Central memory CD8-positive, alpha-beta T cell (primary cell): ENCODE results near the gene SORL1.
A peak's percentile ranks its signal among the peaks of the same experiment; 100 is the strongest.

Experiments used
- ATAC-seq: fragments of 150-1000 bp; cut with Tn5 transposase; replicated peaks from 2 replicates; pipeline ENCODE4 v1.10.0; 2022; ENCODE audit warnings: mild to moderate bottlenecking, moderate FRiP score, moderate number of reproducible peaks; ENCODE audit not compliant: poor library complexity, severe bottlenecking; ENCODE audit errors: extremely low read depth
- DNase-seq, 2 donors: peaks; one replicate each; pipeline ENCODE4 v3.0.0; 2021; ENCODE audit warnings: low spot score in 2 of 2
- H3K27ac Mint-ChIP-seq: one replicate; pipeline ENCODE4 v1.8.0; 2022; ENCODE audit warnings: low read depth, mild to moderate bottlenecking, moderate library complexity, mixed read lengths
- H3K27me3 Mint-ChIP-seq: one replicate; pipeline ENCODE4 v1.8.0; 2022; ENCODE audit warnings: mixed read lengths
- H3K36me3 Mint-ChIP-seq: one replicate; pipeline ENCODE4 v1.8.0; 2022; ENCODE audit warnings: mild to moderate bottlenecking, moderate library complexity, mixed read lengths; ENCODE audit not compliant: insufficient read depth
- H3K4me1 Mint-ChIP-seq: one replicate; pipeline ENCODE4 v1.8.0; 2022; ENCODE audit warnings: mixed read lengths
- H3K4me3 Mint-ChIP-seq: one replicate; pipeline ENCODE4 v1.8.0; 2022; ENCODE audit warnings: mild to moderate bottlenecking, moderate library complexity, mixed read lengths
- H3K9me3 Mint-ChIP-seq: one replicate; pipeline ENCODE4 v1.8.0; 2022; ENCODE audit warnings: mixed read lengths

SORL1 gene

DNA sequence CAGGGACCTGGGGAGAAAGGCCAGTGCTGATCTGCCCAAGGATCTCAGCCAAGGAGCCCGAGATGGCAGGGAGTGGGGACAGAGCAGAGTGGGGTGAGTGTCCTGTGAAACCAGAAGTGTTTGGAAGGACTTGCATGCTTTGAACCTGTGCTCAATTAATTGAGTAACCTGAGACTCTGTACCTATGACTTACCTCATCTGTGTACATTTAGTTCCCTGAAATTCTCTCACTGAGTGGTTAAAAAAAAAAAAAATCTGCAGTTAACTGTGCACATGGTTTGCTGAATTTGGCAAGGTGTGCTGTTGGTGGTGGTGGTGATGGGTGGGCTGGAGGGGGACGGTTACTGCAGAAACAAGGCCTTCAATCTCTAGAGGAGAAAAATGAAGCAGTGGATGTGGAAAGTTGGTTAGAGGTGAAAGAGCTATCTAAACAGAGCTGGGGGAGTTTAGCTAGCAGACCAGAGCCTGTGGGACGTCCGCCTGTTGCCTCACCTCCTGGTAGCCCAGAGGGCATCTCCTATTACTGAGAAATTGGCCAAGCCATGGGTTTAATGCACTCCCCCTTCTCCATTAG, 8.9 kb downstream of the SORL1 start:
- no peak for ATAC-seq
- no peak for DNase-seq
- H3K4me1 Mint-ChIP-seq = peaks cover 98% of the 10 kb centered on the region
- H3K27ac Mint-ChIP-seq = peak overlapping the region; percentile 92
- peaks cover 21% of the 10 kb centered on the region for H3K36me3 Mint-ChIP-seq
- H3K9me3 Mint-ChIP-seq = no peaks in the 10 kb centered on the region
- no peaks in the 10 kb centered on the region for H3K27me3 Mint-ChIP-seq
- H3K4me3 Mint-ChIP-seq = no peak overlapping the region

DNA sequence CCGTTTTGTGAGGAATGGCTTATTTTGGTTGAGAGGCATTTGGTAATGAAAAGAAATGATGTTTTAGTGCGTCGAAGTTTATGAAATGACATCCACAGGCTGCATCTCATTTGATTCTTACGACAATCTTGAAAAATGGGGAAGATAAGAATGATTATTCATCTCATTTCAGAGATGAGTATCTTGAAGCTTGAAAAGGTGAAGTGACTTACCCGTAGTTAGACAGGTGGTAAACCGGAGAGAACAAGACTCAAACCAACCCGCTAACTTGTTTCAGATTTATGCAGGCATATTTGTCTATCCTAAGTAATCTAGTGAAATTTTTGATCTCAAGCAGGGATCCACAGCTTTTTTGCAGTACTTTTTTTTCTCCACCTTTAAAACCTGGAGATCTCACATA, 9.7 kb downstream of the SORL1 start:
- peaks cover 21% of the 10 kb centered on the region for H3K36me3 Mint-ChIP-seq
- H3K4me1 Mint-ChIP-seq = peaks cover 97% of the 10 kb centered on the region
- no peak for DNase-seq
- ATAC-seq = no peak
- H3K4me3 Mint-ChIP-seq = no peak overlapping the region
- no peaks in the 10 kb centered on the region for H3K9me3 Mint-ChIP-seq
- peak overlapping the region; percentile 92 for H3K27ac Mint-ChIP-seq
- no peaks in the 10 kb centered on the region for H3K27me3 Mint-ChIP-seq

DNA sequence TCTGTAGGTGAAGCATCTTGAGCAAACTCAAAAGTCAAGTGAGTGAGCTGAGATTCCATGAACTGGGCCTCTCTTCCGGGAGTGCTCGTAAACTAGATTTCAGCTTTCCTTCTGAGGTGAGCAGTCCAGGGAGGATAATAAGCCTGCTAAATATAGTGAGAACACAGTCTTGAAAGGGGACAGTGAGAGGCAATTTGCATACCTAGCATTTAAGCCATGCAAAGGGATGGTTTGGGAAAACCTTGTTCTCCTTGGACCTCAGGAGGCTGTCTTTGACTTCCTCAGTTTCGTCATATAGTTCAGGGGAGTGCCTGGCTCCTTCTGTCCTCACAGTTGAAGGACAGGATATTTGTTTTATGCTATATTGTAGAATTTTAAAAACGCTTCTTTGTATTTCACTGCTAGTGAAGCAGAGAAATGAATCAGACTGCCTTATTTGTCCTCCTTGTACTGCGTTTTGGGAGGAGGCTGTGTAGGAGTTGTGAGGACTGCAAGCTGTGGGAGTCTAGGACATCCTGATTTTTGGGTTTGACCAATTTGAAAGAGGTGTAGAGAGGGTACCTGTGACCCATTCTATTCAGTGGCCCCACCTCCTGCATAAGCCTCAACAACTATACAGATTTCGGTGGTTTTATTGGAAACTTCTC, 11.7 kb downstream of the SORL1 start:
- DNase-seq (no peak), ATAC-seq (no peak)
- Mint-ChIP-seq H3K27me3 (no peaks in the 10 kb centered on the region), H3K27ac (peak overlapping the region; percentile 92), H3K4me3 (peak overlapping the region; percentile 73), H3K9me3 (no peaks in the 10 kb centered on the region), H3K36me3 (peaks cover 15% of the 10 kb centered on the region), H3K4me1 (peaks cover 92% of the 10 kb centered on the region)

DNA sequence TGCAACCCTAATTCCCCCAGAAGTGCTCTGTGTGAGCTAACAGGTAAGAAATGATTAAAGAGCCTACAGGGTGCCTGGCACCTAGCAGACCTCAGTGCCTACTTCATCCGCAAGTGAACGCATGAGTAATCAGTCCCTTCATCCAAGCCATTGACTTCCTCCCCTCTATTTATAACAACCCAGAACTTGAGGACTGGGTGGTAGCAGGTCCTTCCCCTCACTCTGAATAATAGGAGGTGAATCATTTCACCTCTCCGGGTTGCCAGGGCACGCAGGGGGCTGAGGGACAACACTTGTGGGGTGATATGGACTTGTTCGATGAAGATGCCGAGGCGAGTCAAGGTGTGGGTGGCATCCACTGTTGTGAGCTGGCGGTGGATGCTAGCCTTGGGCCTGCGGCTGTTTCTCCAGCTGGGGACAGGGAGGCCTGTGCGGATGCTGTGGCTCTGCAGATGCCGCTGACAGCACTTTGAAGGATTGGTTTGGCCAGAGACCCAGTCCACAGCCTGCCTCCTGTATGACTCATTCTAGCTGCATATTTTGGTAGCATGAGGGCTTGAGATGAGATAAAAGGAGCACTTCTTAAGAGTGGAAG, 12.3 kb downstream of the SORL1 start:
- peak overlapping the region; percentile 73 for H3K4me3 Mint-ChIP-seq
- peak; percentile 54 to 67 for DNase-seq

DNA sequence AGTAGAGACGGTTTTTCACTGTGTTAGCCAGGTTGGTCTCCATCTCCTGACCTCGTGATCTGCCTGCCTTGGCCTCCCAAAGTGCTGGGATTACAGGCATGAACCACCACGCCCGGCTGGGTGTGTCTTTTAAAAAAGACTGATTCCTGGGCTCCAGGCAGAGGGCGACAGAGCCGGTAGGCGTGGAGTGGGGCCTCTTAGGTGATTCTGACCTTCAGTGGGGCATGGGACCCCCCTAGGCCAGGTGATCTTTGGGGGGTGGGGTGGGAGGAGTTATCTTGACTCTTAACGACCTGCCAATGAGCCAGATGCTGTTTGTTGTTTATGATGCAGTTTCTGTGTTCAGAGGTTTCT, 13.6 kb downstream of the SORL1 start:
- DNase-seq (no peak), ATAC-seq (no peak)
- no peaks in the 10 kb centered on the region for H3K27me3 Mint-ChIP-seq
- peak overlapping the region; percentile 92 for H3K27ac Mint-ChIP-seq
- no peaks in the 10 kb centered on the region for H3K9me3 Mint-ChIP-seq
- peaks cover 24% of the 10 kb centered on the region for H3K36me3 Mint-ChIP-seq
- H3K4me3 Mint-ChIP-seq = peak overlapping the region; percentile 73
- peaks cover 86% of the 10 kb centered on the region for H3K4me1 Mint-ChIP-seq

More for the DNA sequence above, 12.3 kb downstream of the SORL1 start:
- no peaks in the 10 kb centered on the region for H3K9me3 Mint-ChIP-seq
- H3K4me1 Mint-ChIP-seq = peaks cover 92% of the 10 kb centered on the region
- H3K36me3 Mint-ChIP-seq = peaks cover 16% of the 10 kb centered on the region
- no peaks in the 10 kb centered on the region for H3K27me3 Mint-ChIP-seq
- peak overlapping the region; percentile 92 for H3K27ac Mint-ChIP-seq
- ATAC-seq = peak; percentile 65

DNA sequence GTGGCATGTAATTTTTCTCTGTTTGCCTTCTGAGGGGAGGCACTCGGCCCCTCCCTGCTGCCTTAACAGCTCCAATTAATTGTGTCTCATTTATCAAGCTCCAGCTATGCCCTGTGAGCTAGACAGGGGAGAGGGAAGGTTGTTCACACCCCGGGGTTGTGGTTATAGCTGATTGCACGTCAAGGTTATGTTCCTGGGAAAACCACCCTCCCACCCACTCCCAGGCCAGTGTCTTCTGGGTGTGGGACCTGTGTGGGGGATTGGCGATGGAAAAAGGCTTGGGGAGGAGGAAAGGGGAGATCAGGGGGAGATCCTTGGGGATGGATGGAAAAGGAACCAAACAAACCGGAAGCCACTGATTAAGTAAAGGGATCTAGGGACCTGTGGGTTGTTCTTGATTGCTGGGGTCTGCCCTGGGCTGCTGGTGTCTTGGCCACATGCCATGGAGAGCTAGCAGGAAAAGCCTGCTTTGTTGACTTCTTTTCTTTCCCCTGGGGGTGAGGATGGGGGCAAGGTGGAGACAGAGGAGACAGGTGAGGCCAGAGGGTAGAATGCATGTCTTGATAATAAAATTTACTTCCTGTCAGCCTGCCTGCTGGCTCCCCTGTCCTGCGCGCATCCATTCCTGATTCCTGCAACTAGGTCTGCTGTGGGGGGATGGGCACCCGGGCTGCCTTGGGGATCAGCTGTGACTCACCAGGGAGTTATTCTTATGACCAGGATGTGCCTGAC, 14.1 kb downstream of the SORL1 start:
- Mint-ChIP-seq H3K27me3 (no peaks in the 10 kb centered on the region), H3K27ac (peak overlapping the region; percentile 92), H3K4me3 (peak overlapping the region; percentile 73), H3K9me3 (no peaks in the 10 kb centered on the region), H3K4me1 (peaks cover 86% of the 10 kb centered on the region), H3K36me3 (peaks cover 28% of the 10 kb centered on the region)
- DNase-seq = no peak
- no peak for ATAC-seq

DNA sequence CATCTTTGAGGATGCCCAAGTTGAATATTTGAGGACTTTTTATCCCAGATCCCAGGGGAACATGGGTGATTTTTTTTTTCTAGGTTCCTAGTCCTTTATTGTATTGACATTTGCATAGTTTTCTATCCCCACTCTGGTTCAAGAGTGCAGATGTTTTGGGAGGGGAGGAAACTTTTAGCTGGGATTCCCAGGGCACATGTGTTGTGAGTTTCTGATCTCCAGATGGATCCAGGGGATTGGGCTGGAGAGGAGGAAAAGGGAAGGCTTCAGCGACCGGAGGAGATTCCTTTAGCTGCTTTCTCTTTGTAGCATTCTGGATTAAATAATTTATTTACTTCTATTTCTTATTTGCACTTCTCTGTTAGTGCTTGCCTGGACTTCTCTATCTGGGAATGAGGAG, 15.4 kb downstream of the SORL1 start:
- Mint-ChIP-seq H3K36me3 (peaks cover 35% of the 10 kb centered on the region), H3K27ac (peak overlapping the region; percentile 92)
- no peak for ATAC-seq

DNA sequence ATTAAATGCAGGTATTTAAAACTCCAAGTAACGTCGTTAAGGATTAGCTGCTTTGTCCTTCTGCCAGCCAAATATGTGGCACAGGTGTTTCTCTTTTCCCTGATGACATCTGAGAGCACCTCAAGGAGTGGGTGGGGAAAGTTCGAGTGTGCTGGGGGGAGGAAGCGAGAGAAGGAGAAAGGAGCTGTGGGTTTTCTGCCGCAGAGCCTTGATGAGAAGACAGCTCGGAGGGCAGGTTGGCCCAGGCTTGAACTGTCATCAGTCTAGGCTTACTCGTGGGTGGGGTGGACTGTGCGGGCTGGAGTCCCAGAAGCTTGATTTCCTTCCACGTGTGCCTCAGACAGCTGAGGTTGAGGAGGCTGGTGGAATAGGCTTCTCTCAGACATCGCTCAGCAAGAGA, 15.9 kb downstream of the SORL1 start:
- H3K9me3 Mint-ChIP-seq = no peaks in the 10 kb centered on the region
- ATAC-seq = peak; percentile 58
- peak; percentile 39 to 61 for DNase-seq
- peak overlapping the region; percentile 73 for H3K4me3 Mint-ChIP-seq
- H3K36me3 Mint-ChIP-seq = peaks cover 37% of the 10 kb centered on the region
- H3K4me1 Mint-ChIP-seq = peaks cover 86% of the 10 kb centered on the region
- peak overlapping the region; percentile 92 for H3K27ac Mint-ChIP-seq
- H3K27me3 Mint-ChIP-seq = no peaks in the 10 kb centered on the region

More for the DNA sequence above, 15.4 kb downstream of the SORL1 start:
- no peaks in the 10 kb centered on the region for H3K9me3 Mint-ChIP-seq
- H3K27me3 Mint-ChIP-seq = no peaks in the 10 kb centered on the region
- H3K4me3 Mint-ChIP-seq = peak overlapping the region; percentile 73
- DNase-seq = no peak
- peaks cover 86% of the 10 kb centered on the region for H3K4me1 Mint-ChIP-seq

DNA sequence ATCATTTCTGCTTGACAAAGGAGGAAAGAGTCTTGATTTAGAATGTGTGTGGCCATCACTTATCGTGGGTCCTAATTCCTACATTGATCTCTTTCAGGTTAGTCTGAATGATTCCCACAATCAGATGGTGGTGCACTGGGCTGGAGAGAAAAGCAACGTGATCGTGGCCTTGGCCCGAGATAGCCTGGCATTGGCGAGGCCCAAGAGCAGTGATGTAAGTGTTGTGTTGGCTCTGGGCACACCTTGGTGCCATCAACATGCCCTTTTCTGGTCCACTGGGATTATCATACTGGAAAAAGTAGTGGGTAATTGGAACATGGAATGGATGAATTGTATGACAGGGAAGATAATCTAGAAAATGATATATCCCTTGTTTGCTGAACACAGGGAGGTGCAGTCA, 17.8 kb downstream of the SORL1 start:
- no peak for ATAC-seq
- DNase-seq = no peak
- peaks cover 83% of the 10 kb centered on the region for H3K4me1 Mint-ChIP-seq
- no peaks in the 10 kb centered on the region for H3K9me3 Mint-ChIP-seq
- H3K4me3 Mint-ChIP-seq = peak overlapping the region; percentile 14
- H3K27me3 Mint-ChIP-seq = no peaks in the 10 kb centered on the region
- H3K36me3 Mint-ChIP-seq = peaks cover 35% of the 10 kb centered on the region
- H3K27ac Mint-ChIP-seq = peak overlapping the region; percentile 92

DNA sequence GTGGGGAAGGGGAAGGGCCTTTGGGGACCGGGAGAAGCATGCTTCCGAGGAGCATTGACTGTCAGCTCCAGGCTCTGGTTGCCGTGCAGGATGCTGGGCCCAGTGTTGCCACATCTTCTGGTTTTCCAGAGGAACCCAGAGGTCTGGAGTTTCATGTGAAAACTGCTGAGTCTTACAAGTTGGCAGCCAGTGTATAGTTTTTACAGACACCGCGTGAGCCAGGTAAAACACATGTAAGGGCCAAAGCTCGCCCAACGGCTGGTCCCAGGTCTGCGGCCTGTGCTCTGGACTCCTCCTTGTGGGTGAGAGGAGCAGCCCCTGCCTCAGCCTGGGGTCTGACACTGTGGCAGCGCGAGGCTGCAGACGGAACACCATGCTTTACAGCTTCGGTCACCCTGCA, 19.1 kb downstream of the SORL1 start:
- Mint-ChIP-seq H3K27me3 (no peaks in the 10 kb centered on the region), H3K4me3 (peak overlapping the region; percentile 18), H3K27ac (peak overlapping the region; percentile 95), H3K9me3 (no peaks in the 10 kb centered on the region), H3K36me3 (peaks cover 38% of the 10 kb centered on the region), H3K4me1 (peaks cover 83% of the 10 kb centered on the region)
- no peak for DNase-seq
- ATAC-seq = no peak

DNA sequence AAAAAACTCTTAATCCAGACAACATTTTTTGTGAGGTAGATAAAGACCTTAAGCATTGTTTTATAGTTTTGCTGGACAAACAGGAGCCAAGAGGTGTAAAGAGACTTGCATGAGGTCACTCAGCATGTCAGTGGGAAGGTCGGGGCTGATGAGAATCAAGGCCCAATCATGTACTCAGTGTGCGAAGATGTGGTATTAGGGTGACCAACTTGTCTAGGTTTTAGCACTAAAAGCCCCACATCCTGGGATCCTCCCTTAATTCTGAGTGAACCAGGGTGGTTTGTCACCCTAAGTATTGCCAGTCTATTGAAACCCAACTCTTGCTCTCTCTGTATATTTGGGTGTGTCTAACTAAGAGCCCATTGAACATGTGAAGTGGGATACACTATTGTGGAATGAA, 20.2 kb downstream of the SORL1 start:
- Mint-ChIP-seq H3K27ac (peak overlapping the region; percentile 95), H3K4me3 (peak overlapping the region; percentile 71), H3K4me1 (peaks cover 85% of the 10 kb centered on the region), H3K9me3 (no peaks in the 10 kb centered on the region), H3K36me3 (peaks cover 41% of the 10 kb centered on the region), H3K27me3 (no peaks in the 10 kb centered on the region)
- DNase-seq (no peak), ATAC-seq (peak; percentile 76)

DNA sequence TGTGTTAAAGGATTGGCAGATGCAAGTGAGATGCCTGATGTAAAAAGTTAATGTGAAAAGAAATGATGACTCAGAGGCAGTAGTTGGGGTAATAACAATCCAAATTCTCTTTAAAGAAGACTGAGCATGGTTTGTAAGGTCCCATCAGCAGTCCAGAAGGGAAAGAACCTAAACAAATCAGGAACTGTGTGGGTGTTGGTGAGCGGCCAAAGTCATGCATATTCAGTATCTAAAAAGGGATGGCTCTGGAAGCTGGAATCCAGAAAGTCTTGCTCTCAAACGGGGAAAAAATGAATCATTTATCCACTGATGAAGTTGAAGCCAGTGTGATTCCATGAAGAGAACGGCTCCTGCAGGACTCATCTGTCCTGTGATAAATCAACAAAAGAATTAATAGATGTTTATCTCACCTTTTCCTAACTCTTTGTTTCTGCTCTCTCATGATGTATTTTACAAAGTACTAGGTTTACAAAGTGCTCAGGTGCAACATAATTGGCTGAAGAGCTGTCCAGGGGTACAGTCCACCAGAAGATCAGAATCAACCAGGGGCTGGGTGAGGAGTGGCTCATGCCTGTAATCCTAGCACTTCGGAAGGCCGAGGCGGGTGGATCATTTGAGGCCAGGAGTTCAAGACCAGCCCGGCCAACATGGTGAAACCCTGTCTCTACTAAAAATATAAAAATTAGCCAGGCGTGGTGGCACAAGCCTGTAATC, 21.1 kb downstream of the SORL1 start:
- peaks cover 81% of the 10 kb centered on the region for H3K4me1 Mint-ChIP-seq
- ATAC-seq (no peak), DNase-seq (no peak)
- peak overlapping the region; percentile 95 for H3K27ac Mint-ChIP-seq
- peaks cover 45% of the 10 kb centered on the region for H3K36me3 Mint-ChIP-seq
- H3K27me3 Mint-ChIP-seq = no peaks in the 10 kb centered on the region
- peak overlapping the region; percentile 71 for H3K4me3 Mint-ChIP-seq
- H3K9me3 Mint-ChIP-seq = no peaks in the 10 kb centered on the region
